Measurements from ENCODE around the gene TOX3. TPM values are rescaled to one million over a fixed set of nuclear protein-coding genes. Genes with fewer than 3 reads are reported as not detected.

Gene TOX3
- total and polyA plus RNA-seq, 2 of the 8 experiments (the other 6 are each of a cell fraction or from before 2014, with no cell fraction given), result 16.7 to 31.2 TPM

DNA sequence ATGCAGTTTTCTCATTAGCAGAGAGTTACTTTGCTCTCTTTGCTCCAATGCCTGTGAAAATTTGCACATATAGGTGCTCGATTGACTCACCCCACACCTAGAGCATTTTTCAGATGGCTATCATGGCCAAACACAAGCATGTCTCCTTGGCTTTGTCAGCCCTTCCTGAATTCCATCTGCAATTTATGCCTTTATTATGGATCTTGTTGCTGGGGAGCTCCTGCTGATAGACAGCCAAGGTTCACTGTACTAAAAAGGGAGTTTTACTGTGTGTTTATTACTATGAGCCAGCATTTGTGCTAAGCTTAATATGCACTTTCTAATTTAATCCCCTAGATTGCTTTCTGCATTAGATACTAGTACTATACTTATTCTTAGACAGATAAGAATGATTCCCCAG, 93.3 kb downstream of the TOX3 start (continued):
- TF ChIP-seq JUN (IDR thresholded peaks at IDR 0.05; ENCODE audit: low read depth, low read length) (no peak), BRCA1 (IDR thresholded peaks at IDR 0.05; ENCODE audit: low read depth, low read length) (no peak)

Data from H1 (cell line).